Smooth muscle cell (in vitro differentiated cells): ENCODE measurements around the gene RETREG2. TPM values are rescaled to one million over a fixed set of nuclear protein-coding genes. Genes with fewer than 3 reads are reported as not detected.

ENCODE experiments used
- DNase-seq: peaks from one replicate; lab custom pipeline; 2025; ENCODE audit not compliant: unreplicated experiment; lab: John Stamatoyannopoulos, UW
- H2AFZ ChIP-seq: fragments of 200-600 bp; sonication (generic); 2 replicates; pipeline ENCODE4 v1.6.0; 2016; ENCODE audit warnings: antibody characterized with exemption, low read depth, mild to moderate bottlenecking
- H3F3A ChIP-seq: fragments of 200-600 bp; sonication (generic); 2 replicates; pipeline ENCODE4 v1.6.0; 2017; ENCODE audit warnings: antibody characterized with exemption, low read depth
- H3K27ac ChIP-seq: fragments of 200-600 bp; sonication (generic); 2 replicates; pipeline ENCODE4 v1.5.1; 2016; ENCODE audit warnings: low read depth, mild to moderate bottlenecking
- H3K27me3 ChIP-seq: fragments of 200-600 bp; sonication (generic); 2 replicates; pipeline ENCODE4 v1.6.1; 2016; ENCODE audit warnings: low read depth, mild to moderate bottlenecking
- H3K36me3 ChIP-seq: fragments of 200-600 bp; sonication (generic); 2 replicates; pipeline ENCODE4 v1.5.1; 2016; ENCODE audit warnings: low read depth
- H3K4me1 ChIP-seq: fragments of 200-600 bp; sonication (generic); 2 replicates; pipeline ENCODE4 v1.5.1; 2016; ENCODE audit warnings: low read depth
- H3K4me2 ChIP-seq: fragments of 200-600 bp; sonication (generic); 2 replicates; pipeline ENCODE4 v1.6.0; 2016; ENCODE audit warnings: mild to moderate bottlenecking
- H3K4me3 ChIP-seq: fragments of 200-600 bp; sonication (generic); 2 replicates; pipeline ENCODE4 v1.5.1; 2016; ENCODE audit warnings: mild to moderate bottlenecking
- H3K79me2 ChIP-seq: fragments of 200-600 bp; sonication (generic); 2 replicates; pipeline ENCODE4 v1.6.0; 2016; ENCODE audit warnings: low read depth, mild to moderate bottlenecking
- H3K9ac ChIP-seq: fragments of 200-600 bp; sonication (generic); 2 replicates; pipeline ENCODE4 v1.6.0; 2016; ENCODE audit warnings: low read depth
- H3K9me3 ChIP-seq: fragments of 200-600 bp; sonication (generic); replicated peaks from 2 replicates; pipeline ENCODE4 v1.5.1; 2016; ENCODE audit warnings: low read depth
- H4K20me1 ChIP-seq: fragments of 200-600 bp; sonication (generic); 2 replicates; pipeline ENCODE4 v1.6.0; 2016; ENCODE audit warnings: low read depth
- CTCF ChIP-seq: fragments of 200-600 bp; sonication (generic); IDR thresholded peaks from 2 replicates; pipeline ENCODE4 v1.5.1; 2017; ENCODE audit warnings: borderline replicate concordance, mild to moderate bottlenecking, antibody characterized with exemption; ENCODE audit not compliant: insufficient read depth, poor library complexity, severe bottlenecking
- WGBS: methylation state at CpG from one replicate; pipeline ENCODE4 v1.1.7; 2016; ENCODE audit warnings: low lambda C conversion rate; 5-methylcytosine and 5-hydroxymethylcytosine counted together
- polyA plus RNA-seq: library from polyadenylated mRNA; unstranded; fragments of >200 nt; fragmentation: Nextera tagmentation; extraction: Ambion mirVana; gene quantifications from 2 replicates; pipeline ENCODE4 v1.2.1, GENCODE V29; 2016
- total RNA-seq: library from RNA; depleted of rRNA; stranded (reverse); fragments of >200 nt; gene quantifications from 2 replicates; pipeline ENCODE4 v1.2.3, GENCODE V29; 2014

RETREG2 gene
- total and polyA plus RNA-seq, 2 experiments from 2014 or later, result 48.7 to 57.2 TPM

GRCh38 chr2:219218732-219219701 is 40.9 kb downstream of the RETREG2 start, which contains the start of gene ABCB6:
Gene ABCB6, minus strand, starts transcription at chr2:219218958. Its CDS starts 285 bp downstream, at chr2:219218673.
- WGBS, result 16% methylated on average over 61 of the region's 71 CpGs
- peaks cover 7% of the 10 kb centered on the region for H3K4me1 ChIP-seq
- peaks cover 4% of the 10 kb centered on the region for H3K36me3 ChIP-seq

GRCh38 chr2:219219784-219220532 is 41.9 kb downstream of the RETREG2 start:
- H3K4me2 ChIP-seq, result no peak overlapping the region
- H2AFZ ChIP-seq, result no peak overlapping the region
- no peaks in the 10 kb centered on the region for H3K9me3 ChIP-seq
- peaks cover 4% of the 10 kb centered on the region for H3K36me3 ChIP-seq
- H3K79me2 ChIP-seq, result peaks cover 10% of the 10 kb centered on the region
- DNase-seq, result no peak
- no peak overlapping the region for H3K27ac ChIP-seq
- no peak for TF ChIP-seq CTCF
- H3K27me3 ChIP-seq, result no peaks in the 10 kb centered on the region
- H3K4me3 ChIP-seq, result no peak overlapping the region
- H3K9ac ChIP-seq, result no peak overlapping the region
- no peaks in the 10 kb centered on the region for H4K20me1 ChIP-seq
- peaks cover 7% of the 10 kb centered on the region for H3K4me1 ChIP-seq
- WGBS, result 95% methylated on average over 18 of the region's 18 CpGs
- peaks cover 14% of the 10 kb centered on the region for H3F3A ChIP-seq

More at GRCh38 chr2:219218732-219219701, 40.9 kb downstream of the RETREG2 start, which contains the start of gene ABCB6:
- Histone ChIP-seq H3K9me3 (no peaks in the 10 kb centered on the region), H4K20me1 (no peaks in the 10 kb centered on the region), H3K27ac (peak within 1 kb of the TSS; percentile 77), H3K9ac (peak within 1 kb of the TSS; percentile 36), H3K79me2 (peaks cover 10% of the 10 kb centered on the region), H3K27me3 (no peaks in the 10 kb centered on the region), H3K4me2 (peak within 1 kb of the TSS; percentile 92), H2AFZ (peak within 1 kb of the TSS; percentile 9), H3K4me3 (peak within 1 kb of the TSS; percentile 53), H3F3A (peaks cover 14% of the 10 kb centered on the region)
- DNase-seq, result peak; percentile 89
- TF ChIP-seq CTCF, result no peak

GRCh38 chr2:219220652-219221402 is 42.8 kb downstream of the RETREG2 start:
- no peaks in the 10 kb centered on the region for H4K20me1 ChIP-seq
- no peak overlapping the region for H3K27ac ChIP-seq
- peaks cover 10% of the 10 kb centered on the region for H3K79me2 ChIP-seq
- DNase-seq, result no peak
- no peaks in the 10 kb centered on the region for H3K9me3 ChIP-seq
- peaks cover 14% of the 10 kb centered on the region for H3F3A ChIP-seq
- no peak overlapping the region for H3K9ac ChIP-seq
- H3K27me3 ChIP-seq, result no peaks in the 10 kb centered on the region
- no peak overlapping the region for H2AFZ ChIP-seq
- peaks cover 7% of the 10 kb centered on the region for H3K4me1 ChIP-seq
- no peak overlapping the region for H3K4me3 ChIP-seq
- 96% methylated on average over 19 of the region's 19 CpGs for WGBS
- H3K36me3 ChIP-seq, result peaks cover 4% of the 10 kb centered on the region
- no peak overlapping the region for H3K4me2 ChIP-seq
- no peak for TF ChIP-seq CTCF
